IMR-90 (cell line): ENCODE results near the gene SGO2. TPM values are rescaled to one million over a fixed set of nuclear protein-coding genes. Genes with fewer than 3 reads are reported as not detected.
A peak's percentile ranks its signal among the peaks of the same experiment; 100 is the strongest.

Source experiments
- ATAC-seq: fragments of 200-7000 bp; cut with Tn5 transposase; 2 replicates; pipeline ENCODE4 v1.9.1; 2020; ENCODE audit warnings: low read depth, mild to moderate bottlenecking, moderate library complexity
- BruUV-seq: library from RNA; stranded (reverse); fragments of 400-500 nt; replicated peaks from 2 replicates; lab custom pipeline; 2021; lab: Mats Ljungman, UMichigan
- CTCF ChIA-PET: fragments of 300-600 bp; formaldehyde crosslinking; extraction: SDS; loops from one replicate; lab custom pipeline; 2021; ENCODE audit warnings: antibody characterized with exemption; lab: Yijun Ruan, JAX
- POLR2A ChIA-PET: fragments of 300-600 bp; sonication (Branson Sonifier 250); formaldehyde crosslinking; loops from one replicate; lab custom pipeline; 2022; ENCODE audit warnings: antibody characterized with exemption; ENCODE audit not compliant: unreplicated experiment; lab: Charles Lee
- DNase-seq: peaks from one replicate; pipeline ENCODE4 v3.0.0; 2013
- H2AFZ ChIP-seq: replicated peaks from 2 replicates; pipeline ENCODE3; 2013; ENCODE audit warnings: low read length, mild to moderate bottlenecking; ENCODE audit not compliant: poor library complexity
- H2AK5ac ChIP-seq: 2 replicates; pipeline ENCODE4 v1.6.1; 2013; ENCODE audit warnings: low read depth, low read length, inconsistent platforms
- H2AK9ac ChIP-seq: replicated peaks from 2 replicates; pipeline ENCODE3; 2013; ENCODE audit warnings: mild to moderate bottlenecking, low read depth, low read length, moderate library complexity; ENCODE audit not compliant: poor library complexity
- H2BK120ac ChIP-seq: 2 replicates; pipeline ENCODE4 v1.6.1; 2013; ENCODE audit warnings: low read depth, low read length, inconsistent platforms
- H2BK15ac ChIP-seq: 3 replicates; pipeline ENCODE4 v1.6.1; 2013; ENCODE audit warnings: low read depth, low read length, inconsistent platforms
- H2BK20ac ChIP-seq: 2 replicates; pipeline ENCODE4 v1.6.1; 2013; ENCODE audit warnings: low read depth, mild to moderate bottlenecking, inconsistent platforms, low read length, moderate library complexity
- H2BK5ac ChIP-seq: 2 replicates; pipeline ENCODE4 v1.6.1; 2013; ENCODE audit warnings: mild to moderate bottlenecking, low read depth, low read length, inconsistent platforms; ENCODE audit not compliant: poor library complexity, severe bottlenecking
- H3K14ac ChIP-seq: replicated peaks from 2 replicates; pipeline ENCODE4 v1.6.1; 2013; ENCODE audit warnings: low read depth, low read length, inconsistent platforms
- H3K18ac ChIP-seq: 2 replicates; pipeline ENCODE4 v1.6.1; 2013; ENCODE audit warnings: low read depth, low read length, control low read depth
- H3K23ac ChIP-seq: 2 replicates; pipeline ENCODE4 v1.6.1; 2013; ENCODE audit warnings: low read depth, low read length, inconsistent platforms
- H3K27ac ChIP-seq: 2 replicates; pipeline ENCODE4 v1.5.1; 2013; ENCODE audit warnings: mild to moderate bottlenecking, control low read depth, low read length; ENCODE audit not compliant: insufficient read depth
- H3K27me3 ChIP-seq: 2 replicates; pipeline ENCODE4 v1.6.1; 2013; ENCODE audit warnings: low read length; ENCODE audit not compliant: control insufficient read depth, insufficient read depth
- H3K36me3 ChIP-seq: 2 replicates; pipeline ENCODE4 v1.6.1; 2013; ENCODE audit warnings: low read length, mixed read lengths; ENCODE audit not compliant: control insufficient read depth, insufficient read depth
- H3K4ac ChIP-seq: 2 replicates; pipeline ENCODE4 v1.6.1; 2013; ENCODE audit warnings: low read depth, low read length, inconsistent platforms
- H3K4me1 ChIP-seq: 2 replicates; pipeline ENCODE4 v1.6.1; 2013; ENCODE audit warnings: low read length, mixed read lengths; ENCODE audit not compliant: control insufficient read depth, insufficient read depth
- H3K4me2 ChIP-seq: 2 replicates; pipeline ENCODE4 v1.6.1; 2013; ENCODE audit warnings: low read depth, mild to moderate bottlenecking, control low read depth, low read length, moderate library complexity
- H3K4me3 ChIP-seq: 2 replicates; pipeline ENCODE4 v1.5.1; 2013; ENCODE audit warnings: low read depth, mild to moderate bottlenecking, control low read depth, low read length, moderate library complexity; ENCODE audit not compliant: insufficient read depth
- H3K56ac ChIP-seq: 2 replicates; pipeline ENCODE4 v1.6.1; 2013; ENCODE audit warnings: low read length, inconsistent platforms; ENCODE audit not compliant: insufficient read depth; ENCODE audit errors: extremely low read depth
- H3K79me1 ChIP-seq, 2 experiments: 2 replicates each; pipeline ENCODE4 v1.6.1; 2013; ENCODE audit warnings: low read length in 2 of 2, inconsistent platforms in 1 of 2, low read depth in 1 of 2
- H3K9ac ChIP-seq: 2 replicates; pipeline ENCODE4 v1.6.1; 2013; ENCODE audit warnings: low read depth, low read length, control low read depth
- H3K9me1 ChIP-seq: 2 replicates; pipeline ENCODE4 v1.6.1; 2013; ENCODE audit warnings: low read length, inconsistent platforms; ENCODE audit not compliant: insufficient read depth
- H3K9me3 ChIP-seq: 2 replicates; pipeline ENCODE4 v1.6.1; 2013; ENCODE audit warnings: low read length; ENCODE audit not compliant: control insufficient read depth, insufficient read depth
- H4K20me1 ChIP-seq: 2 replicates; pipeline ENCODE4 v1.6.1; 2013; ENCODE audit warnings: low read length, inconsistent platforms; ENCODE audit not compliant: insufficient read depth
- H4K5ac ChIP-seq: 2 replicates; pipeline ENCODE4 v1.6.1; 2013; ENCODE audit warnings: mild to moderate bottlenecking, low read depth, low read length, control low read depth
- H4K8ac ChIP-seq, 2 experiments: 2 replicates each; pipeline ENCODE4 v1.6.1; 2013; ENCODE audit warnings: low read depth in 2 of 2, low read length in 2 of 2, control low read depth in 1 of 2, inconsistent platforms in 1 of 2
- H4K91ac ChIP-seq: 2 replicates; pipeline ENCODE4 v1.6.1; 2013; ENCODE audit warnings: low read depth, low read length, inconsistent platforms; ENCODE audit not compliant: insufficient read depth
- BHLHE40 ChIP-seq: fragments of 150-350 bp; IDR thresholded peaks from 2 replicates; pipeline ENCODE4 v1.6.1; 2016; ENCODE audit warnings: mild to moderate bottlenecking, low read depth, low read length
- CTCF ChIP-seq: conservative IDR thresholded peaks from 2 replicates; pipeline ENCODE4 v1.5.1; 2012; ENCODE audit warnings: mild to moderate bottlenecking, low read depth, low read length, improper control_type of control experiment
- MAFK ChIP-seq: IDR thresholded peaks from 2 replicates; pipeline ENCODE4 v1.6.1; 2012; ENCODE audit warnings: low read depth, low read length, improper control_type of control experiment
- POLR2A ChIP-seq: IDR thresholded peaks from 2 replicates; pipeline ENCODE4 v1.6.1; 2012; ENCODE audit warnings: mild to moderate bottlenecking, low read depth, low read length
- RAD21 ChIP-seq: IDR thresholded peaks from 2 replicates; pipeline ENCODE4 v1.6.1; 2012; ENCODE audit warnings: low read length, improper control_type of control experiment
- dilution Hi-C: fragments of 300-500 bp; cut with HindIII; formaldehyde crosslinking; loops from one replicate; pipeline ENCODE4 v1.14.3; 2018; ENCODE audit warnings: low sequenced_read_pairs; ENCODE audit not compliant: unreplicated experiment
- in situ Hi-C: fragments of 300-500 bp; cut with MboI; formaldehyde crosslinking; loops from 3 replicates; pipeline ENCODE4 v1.14.3; 2019; ENCODE audit warnings: low sequenced_read_pairs, inconsistent platforms, mixed read lengths
- intact Hi-C: fragments of 100-400 bp; cut with micrococcal nuclease; formaldehyde crosslinking; loops from 2 replicates; pipeline ENCODE4 v1.10.0; 2022
- polyA plus RNA-seq, 3 experiments: library from polyadenylated mRNA; depleted of rRNA; stranded (reverse); fragments of >200 nt; gene quantifications; 2 replicates each; pipeline ENCODE4 v1.2.3, GENCODE V29; 2012; ENCODE audit warnings: low replicate concordance in 1 of 3
- total RNA-seq: library from RNA; depleted of rRNA; stranded (reverse); fragments of >200 nt; gene quantifications from 2 replicates; pipeline ENCODE4 v1.2.3, GENCODE V29; 2012

SGO2 gene
- total and polyA plus RNA-seq, 2 of the 4 experiments (the other 2 are of a cell fraction): 5.4 to 6.3 TPM

DNA sequence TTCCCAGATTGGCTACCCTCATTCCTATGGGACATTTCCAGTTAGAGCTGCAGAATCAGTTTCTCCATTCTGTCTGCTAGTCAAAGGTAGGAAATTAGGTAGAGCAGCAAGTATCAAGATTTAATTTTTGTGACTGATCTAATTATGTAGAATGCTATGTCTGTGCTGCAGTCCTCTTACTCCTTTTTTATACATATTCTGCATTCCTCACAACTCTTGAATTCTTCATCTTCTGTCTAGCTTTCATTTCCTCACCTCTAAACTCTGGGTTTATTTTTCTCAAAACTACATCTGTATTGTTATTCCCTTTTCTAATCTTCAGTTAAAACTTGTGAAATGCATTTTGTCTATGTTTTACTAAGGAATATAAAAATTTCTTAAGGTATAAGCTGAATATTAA is 8.6 kb downstream of the SGO2 start:
- Histone ChIP-seq H3K9me3 (no peaks in the 10 kb centered on the region), H3K27me3 (no peaks in the 10 kb centered on the region), H3K9ac (no peak overlapping the region), H3K36me3 (no peaks in the 10 kb centered on the region; the same call in 1 of the 2 replicates), H3K4ac (no peak overlapping the region), H2AK5ac (no peak overlapping the region), H4K5ac (no peak overlapping the region), H3K9me1 (0 out of 2 replicates have a peak, but pooled peaks cover 5% of the 10 kb centered on the region), H3K79me1 (peaks cover 23 to 35% of the 10 kb centered on the region in 2 experiments), H2BK15ac (no peak overlapping the region), H3K4me1 (peaks cover 10% of the 10 kb centered on the region; the same call in 1 of the 2 replicates), H2BK120ac (no peak overlapping the region), H3K27ac (no peak overlapping the region; the same call in 1 of the 2 replicates), H4K91ac (no peak overlapping the region), H3K4me3 (no peak overlapping the region), H4K20me1 (no peaks in the 10 kb centered on the region; the same call in 1 of the 2 replicates), H3K23ac (no peak overlapping the region), H3K56ac (no peak overlapping the region), H3K18ac (no peak overlapping the region), H2BK5ac (peak overlapping the region; percentile 24), H3K14ac (no peak overlapping the region), H2AFZ (no peak overlapping the region), H2AK9ac (no peak overlapping the region), H2BK20ac (no peak overlapping the region), H3K4me2 (peak overlapping the region; percentile 87), H4K8ac (no peak overlapping the region)
- intact Hi-C loops (no loop called here), dilution Hi-C loops (no loop called here), in situ Hi-C loops (no loop called here)
- TF ChIP-seq BHLHE40: no peak
- TF ChIP-seq CTCF: no peak
- no peak for TF ChIP-seq POLR2A
- TF ChIP-seq MAFK: no peak
- no peak for TF ChIP-seq RAD21
- ChIA-PET CTCF (interaction anchor here (0.6 to 1.5 kb wide), 4 partner anchors 42 to 556 kb away, joined by 3 read pairs; partner anchors contain the start of gene AOX1), POLR2A (no interaction called here)
- DNase-seq (no peak), ATAC-seq (peak; percentile 69; the same call in 1 of the 2 replicates)
- no TSS peak for BruUV-seq
